Ovary (tissue), 9 donors: ENCODE results near the gene INPP5A. TPM values are rescaled to one million over a fixed set of nuclear protein-coding genes. Genes with fewer than 3 reads are reported as not detected.
A peak's percentile ranks its signal among the peaks of the same experiment; 100 is the strongest.

Experiments
- DNase-seq, 5 donors: peaks; one replicate each; pipeline ENCODE4 v3.0.0-alpha.2; 2019 to 2020
- H3K27ac ChIP-seq, 2 donors: fragments of 200-600 bp; one replicate each; pipeline versions ENCODE4 v1.5.1 to v1.8.0; 2019 to 2022
- H3K27me3 ChIP-seq: fragments of 200-600 bp; one replicate; pipeline ENCODE4 v1.8.0; 2022
- H3K36me3 ChIP-seq: fragments of 200-600 bp; sonication (generic); one replicate; pipeline ENCODE4 v1.5.1; 2019
- H3K4me1 ChIP-seq: one replicate; pipeline ENCODE4 v1.8.1; 2013; ENCODE audit warnings: mild to moderate bottlenecking, moderate library complexity; ENCODE audit not compliant: insufficient read depth
- H3K4me3 ChIP-seq: fragments of 200-600 bp; sonication (generic); one replicate; pipeline ENCODE4 v1.5.1; 2017
- H3K9me3 ChIP-seq, 2 donors: fragments of 200-600 bp in 1 of 2; sonication (generic) in 1 of 2; one replicate each; pipeline versions ENCODE4 v1.5.1 to v1.8.1; 2013 to 2019; ENCODE audit warnings: mild to moderate bottlenecking in 1 of 2, moderate library complexity in 1 of 2
- CTCF ChIP-seq, 3 donors: fragments of 450-650 bp in 2 of 3; fragments of 200-600 bp in 1 of 3; IDR thresholded peaks; one replicate each; pipeline versions ENCODE4 v1.5.1 to v1.8.0; 2016 to 2022; ENCODE audit warnings: antibody characterized with exemption in 3 of 3, mild to moderate bottlenecking in 1 of 3
- EP300 ChIP-seq: sonication (generic); formaldehyde crosslinking; IDR thresholded peaks from one replicate; pipeline ENCODE4 v1.6.1; 2017; ENCODE audit warnings: antibody characterized with exemption
- POLR2A ChIP-seq: fragments of 450-650 bp; IDR thresholded peaks from one replicate; pipeline ENCODE4 v1.6.1; 2017; ENCODE audit warnings: antibody characterized with exemption, mild to moderate bottlenecking, moderate library complexity
- WGBS, 3 donors: extraction: QIAGEN DNeasy Blood & Tissue Kit in 1 of 3; methylation state at CpG; one replicate each; pipeline versions ENCODE4 v1.1.5 to v1.1.7; 2013 to 2017; 5-methylcytosine and 5-hydroxymethylcytosine counted together
- intact Hi-C, 4 donors: fragments of 100-400 bp; cut with DNase I; formaldehyde crosslinking; loops; one replicate each; pipeline versions ENCODE4 v1.11.0 to v1.15.1; 2022 to 2023
- polyA plus RNA-seq, 2 donors: library from polyadenylated mRNA; stranded (reverse); fragments of 200-250 nt in 1 of 2; fragments of 350-450 nt in 1 of 2; fragmentation: Illumina TruSeq in 1 of 2; extraction: RNeasy Lipid Tissue Mini Kit (QIAGEN cat#74804) in 1 of 2; gene quantifications; one replicate each; pipeline ENCODE4 v1.2.3, GENCODE V29; 2013 to 2014
- total RNA-seq, 7 donors: library from RNA; depleted of rRNA in 2 of 7; stranded (reverse); fragments of >200 nt in 2 of 7; fragmentation: NEBNext Ultra II Directional in 3 of 7; extraction: Animal tissue kit (Norgen Biotek cat#: 25700) in 3 of 7; gene quantifications; one replicate each; pipeline versions ENCODE4 v1.1.0 to v1.2.4, GENCODE V29; 2016 to 2023
- donor health status: DM: no; HTN: no; CAD: no; lungs with moderate emphysema.
- donor health status: DM: no; HTN: no; CAD: no.
- donor health status: Bipolar disorder and iron deficiency.
- donor health status: DM: yes; HTN: yes; CAD: no.
- donor health status: DM: no; HTN: no; CAD: no.
- donor health status: DM: yes; HTN: yes; CAD: no.

The INPP5A gene
- total and polyA plus RNA-seq, 9 donors: 19.8 to 41.2 (median 35.3) TPM

GRCh38 chr10:132713421-132714095 is 176.0 kb downstream of the INPP5A start:
- Histone ChIP-seq H3K9me3 (no peaks in the 10 kb centered on the region), H3K4me1 (no peaks in the 10 kb centered on the region), H3K36me3 (no peaks in the 10 kb centered on the region), H3K27me3 (no peaks in the 10 kb centered on the region), H3K4me3 (no peak overlapping the region), H3K27ac (no peak overlapping the region)
- intact Hi-C loops: no loop called here
- 84 to 86% (median 86%) methylated on average over 26 to 29 of the region's 29 CpGs for WGBS, 3 donors
- peak in 1 of 5 donors; percentile 14 for DNase-seq
- TF ChIP-seq EP300 (no peak), CTCF (IDR thresholded peaks at IDR 0.05) (no peak), POLR2A (no peak)

DNA sequence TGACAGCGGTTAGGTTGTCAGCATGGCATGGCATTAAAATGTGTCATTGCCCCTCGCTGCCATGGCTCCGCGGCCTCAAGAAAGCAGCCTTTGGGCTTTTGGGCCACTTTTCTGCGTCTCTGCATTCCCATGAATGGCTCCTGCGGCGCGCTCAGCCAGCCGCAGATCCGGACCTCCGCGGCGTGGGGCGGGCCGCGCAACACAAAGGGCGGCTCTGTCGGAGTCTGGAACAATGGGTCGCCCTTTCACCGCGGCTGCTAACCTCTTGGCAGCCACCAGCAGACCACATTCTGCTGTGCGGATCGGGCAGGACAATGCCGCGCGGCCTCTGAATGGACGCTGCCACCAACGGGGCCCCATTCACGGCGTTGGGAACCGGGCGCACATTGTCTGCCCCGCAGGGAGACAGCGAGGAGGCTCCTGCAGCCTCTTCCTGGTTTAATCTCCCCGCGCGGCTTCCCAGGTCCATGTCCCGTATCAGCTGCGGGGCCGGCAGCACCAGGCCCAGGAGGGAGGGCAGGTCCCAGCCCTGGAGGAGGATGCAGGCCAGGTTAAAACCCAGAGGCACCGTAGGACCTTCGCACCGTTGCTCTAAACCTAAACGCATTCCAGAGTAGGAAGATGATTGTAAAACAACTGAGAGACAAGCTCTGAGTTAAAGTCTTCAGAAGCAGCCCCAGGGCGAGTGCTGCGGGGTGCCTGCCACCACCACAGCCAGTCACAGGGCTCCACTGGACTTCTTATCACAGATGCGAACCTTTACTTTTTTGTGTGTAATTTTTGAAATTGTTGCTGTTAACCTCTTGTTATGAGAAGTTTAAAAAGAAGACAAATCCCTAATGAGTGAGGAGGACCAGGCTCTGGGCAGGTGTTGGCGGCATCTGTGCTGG is 176.8 kb downstream of the INPP5A start:
- 78 to 83% (median 80%) methylated on average over 44 to 48 of the region's 48 CpGs for WGBS, 3 donors
- H3K27ac ChIP-seq: no peak overlapping the region
- TF ChIP-seq POLR2A (no peak), EP300 (no peak), CTCF (IDR thresholded peaks at IDR 0.05) (no peak)
- H3K9me3 ChIP-seq: no peaks in the 10 kb centered on the region
- H3K36me3 ChIP-seq: no peaks in the 10 kb centered on the region
- H3K4me3 ChIP-seq: no peak overlapping the region
- intact Hi-C loops: no loop called here
- no peaks in the 10 kb centered on the region for H3K4me1 ChIP-seq
- no peaks in the 10 kb centered on the region for H3K27me3 ChIP-seq
- peak in 1 of 5 donors; percentile 6 for DNase-seq

- WGBS, 3 donors: 91 to 93% (median 91%) methylated on average over 24 of the region's 24 CpGs
- peak in 1 of 5 donors; percentile 9 for DNase-seq
- Histone ChIP-seq H3K27me3 (no peaks in the 10 kb centered on the region), H3K27ac (no peak overlapping the region), H3K36me3 (no peaks in the 10 kb centered on the region), H3K4me3 (no peak overlapping the region), H3K9me3 (no peaks in the 10 kb centered on the region), H3K4me1 (no peaks in the 10 kb centered on the region)
- intact Hi-C loops: no loop called here
- TF ChIP-seq CTCF (IDR thresholded peaks at IDR 0.05) (no peak), EP300 (no peak)
Measured at GRCh38 chr10:132714986-132715775, 177.6 kb downstream of the INPP5A start.
